ENCODE results near the gene NAXE. TPM values are rescaled to one million over a fixed set of nuclear protein-coding genes. Genes with fewer than 3 reads are reported as not detected.

Gene NAXE
- total RNA-seq, 1 donor from 2014 or later, result 75.6 TPM

DNA sequence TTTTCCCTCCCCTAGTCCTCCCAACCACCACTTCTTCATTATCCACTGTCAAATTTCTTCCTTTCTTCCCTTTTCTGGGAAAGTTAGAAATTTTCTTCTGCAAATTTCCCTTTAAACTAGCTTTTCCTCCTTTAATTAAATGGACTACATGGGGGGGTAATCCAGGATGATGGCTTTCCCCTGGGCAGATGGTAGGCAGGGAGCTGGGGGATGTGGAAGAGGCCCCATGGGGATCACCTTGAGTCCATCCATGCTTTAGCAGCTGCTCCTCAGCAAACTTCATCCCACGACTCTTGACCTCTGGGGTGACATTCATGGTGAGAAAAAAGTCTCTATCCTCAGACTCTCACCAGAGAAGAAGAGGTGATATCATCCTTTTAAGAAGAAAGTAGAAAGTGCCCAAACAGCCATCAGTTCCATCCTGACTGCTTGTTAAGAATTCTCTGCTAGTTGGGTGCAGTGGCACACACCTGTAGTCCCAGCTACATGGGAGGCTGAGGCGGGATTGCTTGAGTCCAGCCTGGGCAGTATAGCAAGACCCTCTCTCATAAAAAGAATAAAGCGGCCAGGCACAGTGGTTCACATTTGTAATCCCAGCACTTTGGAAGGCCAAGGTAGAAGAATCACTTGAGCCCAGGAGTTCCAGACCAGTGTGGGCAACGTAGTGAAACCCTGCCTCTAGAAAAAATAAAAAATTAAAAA is 7.3 kb downstream of the NAXE start:
- Mint-ChIP-seq H3K9me3 (no peaks in the 10 kb centered on the region), H3K27ac (peak overlapping the region; percentile 99), H3K4me1 (peaks cover 36% of the 10 kb centered on the region), H3K36me3 (ENCODE audit: low read depth) (peaks cover 63% of the 10 kb centered on the region), H3K4me3 (no peak overlapping the region), H3K27me3 (no peaks in the 10 kb centered on the region)
- POLR2A ChIA-PET, result interaction anchor here (0.7 to 1.6 kb wide), 4 partner anchors 16 to 118 kb away, joined by 3 to 8 read pairs (median 4); partner anchors contain the start of gene MEF2D
- CTCF ChIA-PET, result interaction anchor here (0.9 to 1.6 kb wide), 3 partner anchors 8 to 16 kb away, joined by 3 read pairs; partner anchors contain the start of gene NAXE
- DNase-seq (no peak), ATAC-seq (ENCODE audit: low read depth) (no peak)
- TF ChIP-seq, protein P1, sequence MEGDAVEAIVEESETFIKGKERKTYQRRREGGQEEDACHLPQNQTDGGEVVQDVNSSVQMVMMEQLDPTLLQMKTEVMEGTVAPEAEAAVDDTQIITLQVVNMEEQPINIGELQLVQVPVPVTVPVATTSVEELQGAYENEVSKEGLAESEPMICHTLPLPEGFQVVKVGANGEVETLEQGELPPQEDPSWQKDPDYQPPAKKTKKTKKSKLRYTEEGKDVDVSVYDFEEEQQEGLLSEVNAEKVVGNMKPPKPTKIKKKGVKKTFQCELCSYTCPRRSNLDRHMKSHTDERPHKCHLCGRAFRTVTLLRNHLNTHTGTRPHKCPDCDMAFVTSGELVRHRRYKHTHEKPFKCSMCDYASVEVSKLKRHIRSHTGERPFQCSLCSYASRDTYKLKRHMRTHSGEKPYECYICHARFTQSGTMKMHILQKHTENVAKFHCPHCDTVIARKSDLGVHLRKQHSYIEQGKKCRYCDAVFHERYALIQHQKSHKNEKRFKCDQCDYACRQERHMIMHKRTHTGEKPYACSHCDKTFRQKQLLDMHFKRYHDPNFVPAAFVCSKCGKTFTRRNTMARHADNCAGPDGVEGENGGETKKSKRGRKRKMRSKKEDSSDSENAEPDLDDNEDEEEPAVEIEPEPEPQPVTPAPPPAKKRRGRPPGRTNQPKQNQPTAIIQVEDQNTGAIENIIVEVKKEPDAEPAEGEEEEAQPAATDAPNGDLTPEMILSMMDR (IDR thresholded peaks at IDR 0.05), result no peak
- intact Hi-C loops (cut with micrococcal nuclease), result no loop called here

DNA sequence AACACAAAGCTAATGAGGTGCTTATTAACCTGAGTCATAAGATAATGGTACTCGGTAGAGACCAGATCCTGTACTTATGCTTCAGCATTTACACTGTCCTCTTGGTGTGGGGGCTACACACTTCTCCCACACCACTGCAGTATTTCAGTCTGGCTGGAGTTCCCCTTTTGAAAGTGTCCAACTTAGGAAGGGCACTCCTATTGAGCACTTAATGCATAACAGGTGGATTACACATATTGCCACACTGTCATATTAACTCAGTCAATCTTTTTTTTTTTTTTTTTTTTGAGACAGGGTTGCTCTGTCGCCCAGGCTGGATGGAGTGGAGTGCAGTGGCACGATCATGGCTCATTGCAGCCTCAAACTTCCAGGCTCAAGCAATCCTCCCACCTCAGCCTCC is 8.2 kb downstream of the NAXE start:
- Mint-ChIP-seq H3K9me3 (no peaks in the 10 kb centered on the region), H3K27ac (peak overlapping the region; percentile 99), H3K36me3 (ENCODE audit: low read depth) (peaks cover 53% of the 10 kb centered on the region), H3K4me1 (peaks cover 36% of the 10 kb centered on the region), H3K4me3 (peak overlapping the region; percentile 99), H3K27me3 (no peaks in the 10 kb centered on the region)
- intact Hi-C loops (cut with micrococcal nuclease), result loop anchor here (2.0 kb wide), 1 partner anchor 143 kb away; no protein-coding TSS in a partner anchor
- DNase-seq, result no peak
- ChIA-PET CTCF (interaction anchor here (0.6 to 1.6 kb wide), 3 partner anchors 9 to 91 kb away, joined by 3 read pairs; partner anchors contain the start of gene NAXE), POLR2A (interaction anchor here (0.6 to 3.3 kb wide), 7 partner anchors 8 to 142 kb away, joined by 4 to 32 read pairs (median 17); partner anchors contain the start of genes MEF2D and NAXE)
- TF ChIP-seq, protein P1 (IDR thresholded peaks at IDR 0.05), result no peak
- ATAC-seq (ENCODE audit: low read depth), result peak; percentile 66

DNA sequence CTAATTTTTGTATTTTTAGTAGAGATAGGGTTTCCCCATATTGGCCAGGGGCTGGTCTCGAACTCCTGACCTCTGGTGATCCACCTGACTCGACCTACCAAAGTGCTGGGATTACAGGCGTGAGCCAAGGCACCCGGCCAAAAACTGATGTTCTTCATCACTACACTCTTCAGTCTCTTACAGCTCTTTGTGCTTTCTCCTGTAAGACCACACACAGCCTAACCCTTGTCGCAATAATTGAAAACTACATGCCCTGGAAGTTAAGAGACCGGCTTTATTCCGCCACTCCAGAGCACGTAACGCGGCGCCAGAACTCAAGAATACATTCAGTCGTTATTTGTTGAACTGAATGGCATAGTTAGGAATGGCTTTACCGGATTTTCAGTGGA is 9.2 kb downstream of the NAXE start:
- TF ChIP-seq, protein P1 (IDR thresholded peaks at IDR 0.05), result no peak
- H3K4me3 Mint-ChIP-seq, result peak overlapping the region; percentile 99
- H3K27me3 Mint-ChIP-seq, result no peaks in the 10 kb centered on the region
- peaks cover 44% of the 10 kb centered on the region for H3K36me3 Mint-ChIP-seq (ENCODE audit: low read depth)
- no peaks in the 10 kb centered on the region for H3K9me3 Mint-ChIP-seq
- intact Hi-C loops (cut with micrococcal nuclease), result loop anchor here (1.0 to 2.0 kb wide), 3 partner anchors 9 to 144 kb away; partner anchors contain the start of gene NAXE
- peaks cover 39% of the 10 kb centered on the region for H3K4me1 Mint-ChIP-seq
- H3K27ac Mint-ChIP-seq, result peak overlapping the region; percentile 99
- DNase-seq (no peak), ATAC-seq (ENCODE audit: low read depth) (no peak)
- ChIA-PET CTCF (interaction anchor here (0.9 to 1.6 kb wide), 5 partner anchors 8 to 120 kb away, joined by 3 to 4 read pairs (median 3); partner anchors contain the start of genes MEF2D and NAXE), POLR2A (interaction anchor here (0.6 to 3.3 kb wide), 9 partner anchors 8 to 129 kb away, joined by 3 to 32 read pairs (median 8); partner anchors contain the start of genes MEF2D and NAXE)

DNA sequence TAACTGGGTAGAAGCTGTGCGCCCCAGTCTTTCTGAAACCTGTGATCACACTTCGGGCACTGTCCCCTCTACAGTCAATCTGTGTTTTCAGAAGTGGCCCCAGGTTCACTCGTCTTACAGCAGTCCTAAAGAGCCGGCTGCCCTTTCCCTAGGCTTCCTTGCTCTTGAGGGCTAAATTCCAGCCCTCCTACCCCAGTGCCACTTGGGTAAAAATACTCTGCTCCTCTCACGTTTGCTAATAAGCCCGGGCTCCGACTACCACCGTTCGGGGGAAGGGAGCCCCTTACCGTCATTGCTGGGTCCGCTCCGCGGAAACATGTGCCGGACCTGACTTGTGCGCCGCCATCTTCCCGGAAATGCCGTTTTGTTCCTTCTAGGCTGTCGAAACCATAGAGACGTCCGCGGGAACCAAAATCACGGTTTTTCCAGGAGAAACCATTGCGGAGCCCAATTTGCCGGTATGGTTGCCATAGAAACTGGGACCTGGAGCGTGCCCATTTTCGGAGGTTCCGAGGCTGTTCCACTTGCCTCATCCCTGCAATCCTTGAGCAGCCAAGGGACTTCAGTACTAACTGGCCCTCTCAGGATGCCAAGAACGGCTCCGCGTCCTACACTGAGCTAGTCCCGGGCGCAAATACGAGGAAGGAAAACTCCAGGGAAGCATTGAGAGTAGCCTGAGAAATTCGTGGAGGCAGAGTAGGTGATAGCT is 9.7 kb downstream of the NAXE start, which contains the start of gene GPATCH4:
GPATCH4 (minus strand) TSS at position 358 of the 709 bp plus-strand sequence.
- H3K36me3 Mint-ChIP-seq (ENCODE audit: low read depth), result peaks cover 39% of the 10 kb centered on the region
- CTCF ChIA-PET, result interaction anchor here (0.6 to 1.4 kb wide), 5 partner anchors 26 to 216 kb away, joined by 3 to 4 read pairs (median 3); partner anchors contain the start of gene MEF2D
- ATAC-seq (ENCODE audit: low read depth) (peak; percentile 74), DNase-seq (peak; percentile 66)
- no peaks in the 10 kb centered on the region for H3K9me3 Mint-ChIP-seq
- peaks cover 41% of the 10 kb centered on the region for H3K4me1 Mint-ChIP-seq
- H3K27ac Mint-ChIP-seq, result peak within 1 kb of the TSS; percentile 99
- peak within 1 kb of the TSS; percentile 99 for H3K4me3 Mint-ChIP-seq
- intact Hi-C loops (cut with micrococcal nuclease), result loop anchor here (1.0 to 2.0 kb wide), 3 partner anchors 10 to 144 kb away; partner anchors contain the start of gene NAXE
- POLR2A ChIA-PET, result interaction anchor here (0.6 to 3.3 kb wide), 12 partner anchors 10 to 144 kb away, joined by 3 to 32 read pairs (median 8); partner anchors contain the start of genes MEF2D and NAXE
- no peaks in the 10 kb centered on the region for H3K27me3 Mint-ChIP-seq
- TF ChIP-seq, protein P1 (IDR thresholded peaks at IDR 0.05), result no peak

Measured in activated B cell treated with CpG ODN at 0.5 μM for 24 hours (primary cell).